Ureter (tissue), 1 donor: ENCODE data around the gene CAMTA1. TPM values are rescaled to one million over a fixed set of nuclear protein-coding genes. Genes with fewer than 3 reads are reported as not detected.

ENCODE experiments used
- DNase-seq: peaks from one replicate; pipeline ENCODE4 v3.0.0-alpha.2; 2020; ENCODE audit warnings: low spot score
- total RNA-seq: library from RNA; stranded (reverse); gene quantifications from one replicate; pipeline ENCODE4 v1.2.4, GENCODE V29; 2023
- donor health status: DM: yes; HTN: yes; CAD: no.

The CAMTA1 gene
- total RNA-seq, 1 donor from 2014 or later, result 88.1 TPM

DNA sequence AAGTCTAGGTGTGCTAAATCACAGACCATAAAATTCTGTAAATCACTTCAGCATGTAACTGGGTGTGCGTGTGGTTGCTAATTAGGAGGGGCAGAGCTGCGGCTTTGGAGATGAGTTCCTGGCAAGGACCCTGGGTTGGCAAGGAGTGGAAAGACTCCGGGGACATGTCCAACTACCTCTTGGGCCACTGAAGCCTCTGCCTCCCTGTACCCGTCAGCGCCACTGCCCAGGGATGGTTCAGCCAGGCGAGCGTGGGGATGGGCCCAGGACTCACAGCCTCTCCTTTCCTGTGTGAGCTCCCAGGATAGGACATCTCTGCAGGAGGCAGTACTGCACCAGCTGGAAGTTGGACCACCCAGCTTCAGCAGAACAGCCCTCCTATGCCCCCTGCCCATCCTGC lies 599.4 kb downstream of the CAMTA1 start:
- DNase-seq, result peak; percentile 32

DNA sequence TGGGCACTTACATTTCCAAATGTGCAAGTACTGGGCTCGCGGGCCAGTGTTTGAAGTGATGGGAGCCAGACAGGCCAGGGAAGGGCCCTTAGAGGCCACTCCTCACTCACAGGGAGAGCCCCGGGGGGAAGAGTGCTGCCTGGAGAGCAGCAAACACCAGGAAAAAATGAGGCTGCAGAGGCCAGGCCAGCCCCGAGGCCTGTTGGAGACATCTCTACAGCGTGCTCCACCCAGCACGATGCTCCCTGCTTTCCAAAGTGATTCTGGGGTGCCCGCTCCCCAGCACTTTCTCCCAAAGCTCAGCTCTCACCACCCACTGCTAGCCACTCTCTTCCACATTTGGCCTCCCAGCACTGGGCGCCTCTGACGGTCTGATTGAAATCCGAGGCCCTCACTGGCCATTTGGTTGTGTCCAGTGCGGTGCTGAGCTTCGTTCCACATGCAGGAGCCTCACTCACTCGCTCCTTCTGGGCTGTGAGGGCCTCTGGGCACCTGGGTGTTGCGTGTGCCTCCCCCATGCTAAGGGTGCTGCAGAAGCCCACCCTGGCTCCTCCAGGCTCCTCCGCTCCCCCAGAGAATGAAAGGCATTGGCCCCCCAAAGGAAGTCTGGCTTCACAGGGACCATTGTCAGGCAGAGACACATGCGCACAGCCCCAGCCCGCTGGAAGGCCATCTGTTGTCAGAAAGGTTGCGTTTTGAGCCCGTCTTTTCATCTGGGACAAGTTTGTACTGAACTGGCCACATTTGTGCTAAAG lies 600.4 kb downstream of the CAMTA1 start:
- DNase-seq, result peak; percentile 14

DNA sequence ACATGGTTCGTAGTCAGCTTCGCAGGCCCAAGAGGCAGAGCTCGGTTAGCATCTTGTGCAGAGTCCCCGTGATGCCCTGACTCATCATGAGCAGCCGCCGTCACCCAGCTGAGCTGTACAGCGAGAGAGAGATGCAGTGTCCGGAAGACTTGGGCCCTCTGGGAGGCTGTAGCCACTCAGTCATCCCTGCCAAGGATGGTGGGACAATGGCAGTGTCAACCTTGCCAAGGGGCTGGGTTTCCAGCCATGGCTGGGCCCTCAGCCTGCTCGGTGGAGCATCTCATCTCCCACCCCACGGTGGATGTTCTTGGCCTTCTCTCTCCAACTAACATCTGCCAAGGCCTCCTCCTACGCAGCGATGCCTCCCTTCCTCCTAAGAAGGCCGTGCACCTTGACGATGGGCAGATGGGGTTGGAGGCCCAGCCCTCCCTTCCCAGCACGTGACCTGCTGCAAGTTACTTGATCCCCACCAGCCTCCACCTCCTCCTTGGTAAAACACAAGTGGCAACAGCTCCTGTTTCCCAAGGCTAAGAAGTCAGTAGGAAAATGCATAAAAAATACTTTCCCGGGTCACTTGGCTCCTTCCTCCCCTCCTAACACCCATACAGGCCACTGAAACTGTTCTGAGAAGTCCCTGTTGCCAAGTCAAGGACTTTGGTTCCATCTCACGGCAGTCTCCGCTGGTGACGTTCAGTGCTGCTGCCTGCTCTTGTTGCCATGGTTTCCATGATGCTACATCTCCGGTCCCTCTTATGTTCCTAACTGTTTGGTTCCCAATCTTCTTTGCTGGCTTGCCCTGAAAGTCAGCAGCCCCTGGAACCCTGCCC lies 601.2 kb downstream of the CAMTA1 start:
- DNase-seq, result peak; percentile 29

DNA sequence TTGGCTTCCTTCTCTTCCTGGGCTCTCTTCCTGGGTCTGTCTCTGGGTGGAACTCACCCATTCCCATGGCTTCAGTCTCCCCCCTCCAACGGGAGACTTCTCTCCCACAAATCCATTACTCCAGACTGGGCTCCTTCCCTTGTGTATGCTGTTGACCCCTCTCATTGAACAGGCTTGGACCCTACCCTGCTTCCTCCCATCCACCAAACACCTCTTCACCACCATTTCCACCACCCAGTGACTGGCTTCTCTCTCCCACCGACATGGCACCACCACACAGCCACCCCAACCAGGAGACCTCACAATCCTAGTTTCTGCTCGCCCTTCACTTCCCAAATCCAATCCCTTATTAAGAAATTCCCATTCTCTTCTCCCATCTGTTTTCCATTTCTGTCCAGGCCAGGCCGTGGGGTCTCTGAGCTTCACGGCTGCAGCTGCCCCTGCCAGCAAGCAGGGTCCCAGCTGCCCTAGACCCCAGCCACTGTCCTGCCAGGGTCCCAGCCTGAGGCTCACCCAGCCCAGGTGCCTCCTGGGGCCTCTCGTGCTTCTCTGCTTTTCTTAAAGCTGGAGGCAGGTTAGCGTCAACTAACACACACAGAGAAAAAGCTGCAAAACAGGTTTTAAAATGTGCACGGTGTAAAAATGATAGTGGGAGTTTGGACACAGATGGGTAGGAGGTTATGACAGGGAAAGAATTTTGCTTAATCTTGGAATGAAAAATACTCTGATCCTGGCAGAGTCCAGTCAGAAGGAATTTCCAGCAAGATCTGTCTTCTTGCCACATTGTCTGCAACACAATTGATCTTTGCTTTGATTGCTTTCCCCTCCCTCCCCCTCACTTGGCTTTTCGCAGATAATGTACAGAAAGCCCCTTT lies 602.0 kb downstream of the CAMTA1 start:
- peak; percentile 32 for DNase-seq

DNA sequence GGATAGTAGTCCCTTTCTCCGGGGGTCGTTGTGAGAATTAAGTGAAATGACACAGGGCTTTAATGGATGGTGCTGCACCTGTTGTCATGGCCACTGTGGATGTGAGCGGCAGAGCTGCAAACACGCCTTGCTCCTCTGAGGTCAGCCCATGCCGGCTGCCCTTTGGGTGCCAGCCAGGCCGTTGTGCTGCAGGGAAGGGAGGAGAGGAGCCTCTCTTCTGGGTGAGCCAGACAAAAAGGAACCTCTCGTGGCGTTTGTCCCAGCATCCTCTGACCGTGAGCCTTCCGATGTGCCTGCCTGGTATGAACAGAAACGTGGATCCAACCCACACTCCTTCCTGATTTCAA lies 602.9 kb downstream of the CAMTA1 start:
- DNase-seq, result no peak

DNA sequence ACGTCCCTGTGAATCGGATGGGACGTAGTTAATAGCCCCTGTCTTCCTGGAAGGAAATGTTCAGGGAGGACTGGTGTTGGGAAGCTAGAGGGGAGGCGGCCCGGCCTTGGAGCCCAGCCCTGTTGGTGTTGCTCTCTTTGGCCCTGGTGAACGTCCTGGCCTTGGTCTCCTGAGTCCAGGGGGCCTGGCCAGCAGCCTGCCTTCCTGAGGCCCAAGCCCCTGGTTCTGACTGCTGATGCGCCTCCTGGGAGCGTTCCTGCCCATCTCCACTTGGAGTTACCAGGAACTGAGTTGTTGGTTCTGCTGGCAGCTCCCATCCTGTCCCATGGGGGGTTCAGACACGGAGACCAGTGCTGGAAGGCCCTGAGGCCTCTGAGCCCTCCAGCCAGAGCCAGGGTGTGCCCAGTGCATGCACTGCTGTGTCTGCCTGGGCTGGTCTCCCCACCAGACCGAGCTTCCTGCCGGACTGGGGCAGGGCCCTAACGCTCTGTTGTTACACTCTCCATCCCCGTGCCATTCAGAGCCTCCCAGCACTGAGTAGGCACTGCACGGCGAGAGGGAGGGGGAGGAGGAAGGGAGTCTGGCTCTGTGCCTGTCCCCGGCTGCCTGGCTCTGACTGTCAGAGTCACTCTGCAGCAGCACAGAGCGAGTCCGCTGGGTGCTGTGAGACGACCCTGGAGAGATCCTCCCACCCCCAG lies 603.4 kb downstream of the CAMTA1 start:
- peak; percentile 41 for DNase-seq

DNA sequence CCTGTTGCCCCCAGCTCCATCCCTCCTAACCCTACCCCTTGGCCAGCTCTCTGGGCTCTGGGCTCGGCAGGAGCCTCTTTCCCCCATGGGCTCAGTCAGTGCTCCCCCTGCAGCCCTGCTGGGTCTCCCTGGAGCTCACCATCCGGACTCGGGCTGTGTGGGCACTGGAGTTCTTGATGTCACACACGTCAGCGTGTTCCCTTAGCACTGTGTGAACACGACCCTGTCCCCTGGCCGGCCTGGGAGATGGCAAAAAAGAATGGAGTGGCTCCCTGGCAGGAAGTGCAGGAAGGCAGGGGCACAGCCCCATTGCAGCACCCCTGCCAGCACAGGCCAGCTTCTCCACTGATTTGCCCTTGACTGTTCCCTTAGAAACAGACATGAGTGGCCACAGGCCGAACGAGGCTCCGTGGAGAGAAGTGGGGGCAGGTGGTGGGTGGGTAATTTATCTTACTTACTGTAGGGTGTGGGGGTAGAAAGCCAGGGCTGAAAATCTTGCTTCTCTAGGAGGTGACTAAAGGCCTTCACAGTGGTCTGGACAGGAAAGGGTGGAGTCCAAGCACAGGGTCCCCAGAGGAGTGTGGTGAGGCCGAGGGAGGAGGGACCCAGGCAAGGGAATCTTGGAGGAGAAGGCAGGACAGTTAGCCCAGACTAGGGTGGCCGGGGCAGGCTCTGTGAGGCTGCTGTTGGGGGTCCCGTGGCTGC lies 604.1 kb downstream of the CAMTA1 start:
- DNase-seq, result peak; percentile 29

DNA sequence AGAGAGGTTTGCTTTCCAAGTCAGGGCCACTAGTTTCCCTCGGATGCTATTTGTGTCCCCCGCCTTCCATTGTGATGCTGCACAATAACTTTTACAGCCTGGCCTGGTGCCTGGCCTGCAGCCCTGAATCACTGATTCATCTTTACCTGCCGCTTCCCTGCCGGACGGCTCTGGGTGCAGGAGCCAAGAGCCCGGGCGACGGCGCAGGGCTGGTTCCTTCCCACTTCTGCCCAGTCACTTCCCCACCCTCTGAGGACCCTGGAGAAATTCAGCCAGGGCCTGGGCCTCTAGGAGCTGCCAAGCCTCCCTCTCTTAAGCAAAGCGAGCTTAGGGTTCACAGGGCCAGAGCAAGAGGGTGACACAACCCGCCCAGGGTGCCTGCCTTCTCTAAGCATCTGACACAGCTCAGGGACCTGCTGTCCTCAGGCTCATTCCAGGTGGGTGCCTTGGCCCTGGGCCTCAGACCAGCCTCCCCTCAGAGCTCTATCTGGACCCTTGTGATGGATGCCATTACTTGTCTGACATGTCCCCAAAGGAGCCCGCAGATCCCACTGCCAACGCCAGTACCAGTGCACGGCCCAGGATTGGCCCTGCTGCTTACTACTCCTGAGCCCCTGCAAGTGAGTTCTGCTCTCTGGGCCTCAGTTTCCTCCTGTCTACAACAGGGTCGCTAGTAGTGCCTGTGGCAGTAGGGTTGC lies 604.8 kb downstream of the CAMTA1 start:
- DNase-seq, result peak; percentile 35

DNA sequence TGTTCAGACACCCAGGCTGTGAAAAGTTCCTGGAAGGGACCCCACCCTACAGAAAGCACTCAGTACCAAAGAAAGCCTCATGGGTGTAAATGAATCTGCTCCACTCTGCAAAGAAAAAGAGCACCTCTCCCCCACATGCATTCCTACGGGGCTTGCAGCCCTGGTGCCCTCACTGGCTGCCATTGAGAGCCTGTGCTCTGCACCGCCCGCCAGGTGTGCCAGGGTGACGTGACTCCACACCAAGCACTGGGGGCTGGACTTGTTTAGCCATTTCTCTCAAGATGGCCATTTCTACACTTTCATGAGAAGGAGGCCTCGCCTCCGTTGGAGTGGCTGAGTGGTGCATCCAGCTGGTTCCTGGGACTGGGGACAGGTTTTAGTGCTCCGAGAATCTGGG lies 605.3 kb downstream of the CAMTA1 start:
- peak; percentile 32 for DNase-seq

DNA sequence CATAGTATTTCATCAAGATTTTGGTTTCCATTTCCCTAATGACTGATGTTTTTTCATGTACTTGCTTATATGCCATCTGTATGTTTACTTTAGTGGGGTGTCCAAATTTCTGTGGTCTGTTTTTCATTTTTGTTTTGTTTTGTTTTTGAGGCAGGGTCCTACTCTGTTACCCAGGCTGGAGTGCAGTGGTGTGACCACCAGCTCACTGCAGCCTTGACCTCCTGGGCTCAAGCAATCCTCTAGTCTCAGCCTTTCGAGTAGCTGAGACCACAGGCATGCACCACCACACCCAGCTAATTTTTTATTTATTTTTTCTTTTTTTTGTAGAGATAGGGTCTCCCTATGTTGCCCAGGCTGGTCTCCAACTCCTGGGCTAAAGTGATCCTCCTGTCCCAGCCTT lies 607.9 kb downstream of the CAMTA1 start:
- no peak for DNase-seq

DNA sequence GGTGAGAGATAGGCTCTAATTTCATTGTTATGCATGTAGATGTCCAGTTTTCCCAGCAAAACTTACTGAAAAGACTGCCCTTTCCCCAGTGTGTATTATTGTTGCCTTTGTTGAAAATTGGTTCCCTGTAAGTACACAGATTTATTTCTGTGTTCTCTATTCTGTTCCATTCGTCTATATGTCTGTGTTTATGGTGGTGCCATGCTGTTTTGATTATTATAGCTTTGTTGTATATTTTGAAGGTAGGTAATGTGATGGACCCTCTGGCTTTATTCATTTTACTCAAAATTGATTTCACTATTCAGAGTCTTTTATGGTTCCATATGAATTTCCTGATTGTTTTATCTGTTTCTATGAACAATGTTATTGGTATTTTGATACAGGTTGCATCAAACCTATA lies 610.0 kb downstream of the CAMTA1 start:
- no peak for DNase-seq

DNA sequence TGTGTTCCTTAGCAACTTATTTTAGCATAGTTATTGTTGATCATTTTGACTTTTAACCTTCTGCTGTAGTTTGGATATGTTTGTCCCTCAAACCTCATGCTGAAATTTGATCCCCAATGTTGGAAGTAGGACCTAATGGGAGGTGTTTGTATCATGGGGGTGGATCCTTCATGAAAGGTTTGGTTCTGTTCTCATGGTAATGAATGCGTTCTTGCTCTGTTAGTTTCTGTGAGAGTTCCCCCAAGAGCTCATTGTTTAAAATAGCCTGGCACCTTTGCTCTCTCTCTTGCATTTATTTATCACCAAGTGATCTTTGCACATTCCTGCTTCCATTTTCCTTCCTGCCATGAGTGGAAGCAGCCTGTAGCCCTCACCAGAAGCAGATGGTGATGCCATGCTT lies 613.7 kb downstream of the CAMTA1 start:
- no peak for DNase-seq

DNA sequence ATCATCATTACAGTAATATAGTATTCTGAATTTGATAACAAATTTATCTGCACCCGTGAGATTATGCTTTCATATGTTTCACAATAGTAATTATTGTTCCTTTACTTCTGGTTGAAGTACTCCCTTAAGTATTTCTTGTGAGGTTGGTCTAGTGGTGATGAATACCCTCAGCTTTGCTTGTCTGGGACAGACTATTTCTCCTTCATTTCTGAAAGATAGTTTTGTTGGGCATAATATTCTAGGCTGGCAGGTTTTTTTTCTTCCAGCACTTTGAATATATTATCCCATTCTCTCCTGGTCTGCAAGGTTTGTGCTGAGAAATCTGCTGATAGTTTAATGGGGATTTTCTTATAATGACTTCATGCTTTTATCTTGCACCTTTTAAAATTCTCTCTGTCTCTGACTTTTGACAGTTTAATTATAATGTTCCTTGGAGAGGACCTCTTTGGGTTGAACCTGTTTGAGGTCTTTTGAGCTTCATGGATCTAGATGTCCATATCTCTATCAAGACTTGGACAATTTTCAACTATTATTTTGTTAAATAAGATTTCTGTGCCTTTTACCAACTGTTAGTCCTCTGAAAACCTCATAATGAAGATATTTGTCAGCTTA lies 614.4 kb downstream of the CAMTA1 start:
- no peak for DNase-seq

DNA sequence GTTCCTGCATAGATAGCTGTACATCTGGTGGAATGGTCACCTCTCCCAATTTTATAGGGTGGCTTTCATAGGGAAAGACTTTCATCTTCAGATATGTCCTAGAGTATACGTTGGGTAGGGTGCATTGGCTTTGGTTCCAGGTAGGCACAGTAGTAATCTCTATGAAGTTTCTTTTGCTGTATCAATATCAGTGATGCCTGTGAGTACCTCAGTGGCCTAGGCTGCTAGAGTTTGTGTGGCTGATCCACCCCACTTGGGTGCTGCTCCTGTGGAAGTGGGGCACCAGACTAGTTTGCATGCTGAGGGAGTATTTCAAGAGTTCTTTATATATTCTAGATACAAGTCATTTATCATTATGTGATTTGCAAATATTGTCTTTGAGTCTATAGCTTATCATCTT lies 615.3 kb downstream of the CAMTA1 start:
- peak; percentile 13 for DNase-seq

DNA sequence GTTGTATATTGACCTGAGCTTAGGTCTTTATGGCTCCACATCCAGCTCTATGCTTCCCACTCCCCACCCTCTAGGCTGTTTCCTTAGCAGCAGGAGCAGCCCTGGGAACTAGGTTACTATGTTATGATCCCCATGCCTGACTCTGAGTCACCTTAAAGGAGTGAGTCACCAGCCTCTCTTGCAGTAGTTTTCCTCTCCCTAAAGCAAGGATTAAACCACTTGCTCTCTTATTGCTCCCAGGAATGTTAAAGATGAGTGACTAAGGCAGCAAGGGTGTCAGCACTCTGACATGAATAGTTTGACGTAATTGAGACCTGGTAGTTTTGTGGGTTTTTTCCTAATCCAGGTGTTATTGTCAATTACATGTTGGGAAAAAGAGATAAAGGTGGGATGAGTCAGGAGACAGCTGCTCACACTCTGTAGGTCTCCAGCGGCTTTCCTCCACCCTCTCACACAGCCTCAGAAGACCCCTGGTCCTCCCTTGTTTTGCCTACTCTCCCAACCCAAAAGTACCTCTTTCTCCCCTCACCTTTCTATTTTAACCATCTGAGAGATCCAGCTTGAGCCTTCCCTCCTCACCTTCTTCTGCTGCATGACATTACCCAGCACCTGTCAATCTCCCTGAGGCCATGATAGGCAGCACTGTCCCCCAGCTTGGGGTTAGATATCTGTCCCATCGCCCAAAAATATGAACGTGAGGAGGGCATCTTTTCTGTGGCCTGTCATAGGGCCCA lies 616.7 kb downstream of the CAMTA1 start:
- peak; percentile 40 for DNase-seq

DNA sequence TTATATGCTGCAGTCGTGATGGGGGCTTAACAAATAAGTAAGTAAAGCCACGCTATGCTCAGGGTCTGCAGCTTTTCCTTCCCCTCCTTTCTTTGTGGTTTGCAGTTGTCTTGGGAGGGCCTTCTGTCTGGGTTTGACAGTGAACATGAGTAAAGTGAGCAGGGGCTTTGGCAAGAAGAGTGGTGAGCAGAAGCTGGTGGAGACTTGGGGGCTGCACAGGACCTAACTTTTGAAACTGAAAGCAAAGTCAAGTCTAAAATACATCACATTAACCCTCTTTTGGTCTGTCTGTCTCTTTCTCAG lies 617.2 kb downstream of the CAMTA1 start:
- DNase-seq, result no peak

DNA sequence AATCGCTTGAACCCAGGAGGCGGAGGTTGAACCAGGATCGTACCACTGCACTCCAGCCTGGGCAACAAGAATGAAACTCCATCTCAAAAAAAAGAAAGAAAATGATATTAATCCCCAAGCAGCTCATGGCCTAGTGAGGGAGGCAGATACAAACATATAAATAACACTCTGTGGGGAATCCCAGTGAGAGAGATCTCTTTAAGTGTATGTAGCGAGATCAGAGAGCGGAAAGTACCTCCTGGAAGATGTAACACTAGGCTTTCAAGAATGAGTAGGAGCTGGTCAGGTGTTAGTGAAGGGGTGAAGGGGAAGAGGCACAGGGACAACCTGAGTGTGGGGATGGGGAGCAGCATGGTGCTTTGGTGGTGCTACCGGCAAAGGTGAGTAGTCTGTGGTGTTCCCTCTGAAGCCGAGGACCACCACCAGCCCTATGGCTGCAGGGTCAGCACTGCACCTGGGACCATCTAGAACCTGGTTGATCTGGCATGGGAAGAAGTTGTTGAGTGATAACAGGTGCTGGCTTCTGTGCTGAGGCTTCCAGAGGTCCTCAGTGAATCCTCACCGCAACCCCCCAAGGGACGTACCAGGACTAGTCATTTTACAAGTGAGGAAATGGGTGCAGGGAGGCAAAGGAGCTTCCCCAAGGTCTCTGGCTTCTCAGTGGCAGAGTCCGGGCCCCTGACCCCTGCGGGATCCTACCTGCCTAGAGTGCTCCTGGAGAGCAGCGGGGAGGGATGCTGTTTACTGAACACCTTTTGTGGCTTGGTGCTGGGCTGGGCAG lies 618.2 kb downstream of the CAMTA1 start:
- DNase-seq, result peak; percentile 23

DNA sequence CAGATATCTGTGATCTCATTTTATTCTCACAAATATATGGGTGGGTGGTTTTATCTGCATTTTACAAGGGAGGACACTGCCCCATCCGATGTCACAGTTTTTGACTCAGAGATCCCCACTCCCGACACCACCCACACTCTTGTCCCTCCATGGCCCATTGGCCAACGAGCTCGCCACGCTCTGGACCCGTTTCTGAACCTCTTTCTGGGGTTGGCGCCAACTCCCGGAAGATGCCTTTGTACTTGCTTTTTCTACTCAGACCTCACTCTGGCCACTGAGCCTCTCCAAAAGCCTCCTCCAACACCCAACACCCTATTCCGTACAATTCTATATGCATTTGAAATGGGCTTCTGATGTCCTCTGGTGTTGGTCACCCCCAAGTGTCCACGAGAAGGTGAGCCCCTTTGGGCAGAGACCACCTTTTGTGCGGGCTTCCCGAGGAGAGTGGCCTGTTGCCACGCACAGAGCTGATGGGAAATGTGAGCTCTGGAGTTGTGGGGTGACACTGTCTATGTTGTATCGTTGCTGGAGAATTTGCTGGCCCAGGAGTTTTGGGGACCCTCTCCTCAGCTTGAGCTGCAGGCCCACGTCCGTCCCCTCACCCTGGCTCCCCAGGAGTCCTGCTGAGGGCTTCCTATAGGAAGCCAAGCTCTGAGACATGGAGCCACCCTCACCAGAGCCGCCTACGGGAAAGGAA lies 618.9 kb downstream of the CAMTA1 start:
- DNase-seq, result peak; percentile 18
